Fibroblast of mammary gland (primary cell): ENCODE measurements around the gene CSMD2.

Source experiments
- DNase-seq: peaks from one replicate; pipeline ENCODE4 v3.0.0-alpha.2; 2010; ENCODE audit warnings: low read depth
- H3K4me3 ChIP-seq: 2 replicates; pipeline ENCODE4 v1.5.1; 2011; ENCODE audit warnings: low read depth, mild to moderate bottlenecking, low read length, moderate library complexity; ENCODE audit not compliant: control insufficient read depth
- TF ChIP-seq, protein P1 (sequence below): conservative IDR thresholded peaks from 2 replicates; pipeline ENCODE4 v1.5.1; 2011; ENCODE audit warnings: low read depth, low read length, inconsistent platforms; ENCODE audit not compliant: control insufficient read depth, insufficient read depth

CSMD2 gene

DNA sequence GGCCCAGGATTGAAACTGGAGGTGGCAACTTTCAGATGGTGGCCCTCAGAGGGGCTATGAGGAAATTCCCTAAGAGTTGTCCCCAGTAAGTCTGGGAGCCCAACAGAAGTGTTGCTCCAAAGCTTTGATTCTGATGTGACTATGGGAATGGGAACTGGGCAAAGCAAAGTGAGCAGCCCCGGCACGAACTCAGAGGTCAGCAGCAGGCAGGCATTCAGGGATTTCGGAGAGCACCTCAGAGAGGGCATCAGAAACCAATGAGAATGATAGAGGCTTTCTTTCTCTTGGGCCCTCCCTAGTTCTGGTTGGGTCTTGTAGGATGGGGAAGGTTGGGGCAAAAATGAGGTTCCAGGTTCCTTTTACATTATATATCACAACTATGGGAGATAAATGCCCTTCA, 422.4 kb downstream of the CSMD2 start:
- H3K4me3 ChIP-seq: no peak overlapping the region
- TF ChIP-seq, protein P1, sequence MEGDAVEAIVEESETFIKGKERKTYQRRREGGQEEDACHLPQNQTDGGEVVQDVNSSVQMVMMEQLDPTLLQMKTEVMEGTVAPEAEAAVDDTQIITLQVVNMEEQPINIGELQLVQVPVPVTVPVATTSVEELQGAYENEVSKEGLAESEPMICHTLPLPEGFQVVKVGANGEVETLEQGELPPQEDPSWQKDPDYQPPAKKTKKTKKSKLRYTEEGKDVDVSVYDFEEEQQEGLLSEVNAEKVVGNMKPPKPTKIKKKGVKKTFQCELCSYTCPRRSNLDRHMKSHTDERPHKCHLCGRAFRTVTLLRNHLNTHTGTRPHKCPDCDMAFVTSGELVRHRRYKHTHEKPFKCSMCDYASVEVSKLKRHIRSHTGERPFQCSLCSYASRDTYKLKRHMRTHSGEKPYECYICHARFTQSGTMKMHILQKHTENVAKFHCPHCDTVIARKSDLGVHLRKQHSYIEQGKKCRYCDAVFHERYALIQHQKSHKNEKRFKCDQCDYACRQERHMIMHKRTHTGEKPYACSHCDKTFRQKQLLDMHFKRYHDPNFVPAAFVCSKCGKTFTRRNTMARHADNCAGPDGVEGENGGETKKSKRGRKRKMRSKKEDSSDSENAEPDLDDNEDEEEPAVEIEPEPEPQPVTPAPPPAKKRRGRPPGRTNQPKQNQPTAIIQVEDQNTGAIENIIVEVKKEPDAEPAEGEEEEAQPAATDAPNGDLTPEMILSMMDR: no peak
- no peak for DNase-seq

DNA sequence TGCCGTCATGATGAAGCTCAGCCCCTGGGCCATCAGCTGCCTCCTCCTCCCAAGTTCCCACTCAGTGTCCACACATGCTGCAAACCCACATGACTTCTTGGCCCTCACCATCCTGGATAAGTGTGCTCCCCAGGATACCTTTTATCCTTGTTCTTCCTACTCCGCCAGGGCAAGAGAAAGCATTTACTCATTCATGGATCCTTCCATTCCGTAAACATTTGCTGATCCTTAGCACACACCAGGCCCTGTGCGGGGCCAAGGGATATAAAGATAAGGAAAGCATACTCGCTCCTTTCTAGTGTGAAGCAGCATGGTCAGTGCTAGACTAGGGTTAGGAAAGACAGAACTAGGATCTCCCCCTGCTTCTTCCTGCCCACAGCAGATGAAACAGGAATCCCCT, 423.3 kb downstream of the CSMD2 start:
- no peak overlapping the region for H3K4me3 ChIP-seq
- TF ChIP-seq, protein P1: no peak
- no peak for DNase-seq

DNA sequence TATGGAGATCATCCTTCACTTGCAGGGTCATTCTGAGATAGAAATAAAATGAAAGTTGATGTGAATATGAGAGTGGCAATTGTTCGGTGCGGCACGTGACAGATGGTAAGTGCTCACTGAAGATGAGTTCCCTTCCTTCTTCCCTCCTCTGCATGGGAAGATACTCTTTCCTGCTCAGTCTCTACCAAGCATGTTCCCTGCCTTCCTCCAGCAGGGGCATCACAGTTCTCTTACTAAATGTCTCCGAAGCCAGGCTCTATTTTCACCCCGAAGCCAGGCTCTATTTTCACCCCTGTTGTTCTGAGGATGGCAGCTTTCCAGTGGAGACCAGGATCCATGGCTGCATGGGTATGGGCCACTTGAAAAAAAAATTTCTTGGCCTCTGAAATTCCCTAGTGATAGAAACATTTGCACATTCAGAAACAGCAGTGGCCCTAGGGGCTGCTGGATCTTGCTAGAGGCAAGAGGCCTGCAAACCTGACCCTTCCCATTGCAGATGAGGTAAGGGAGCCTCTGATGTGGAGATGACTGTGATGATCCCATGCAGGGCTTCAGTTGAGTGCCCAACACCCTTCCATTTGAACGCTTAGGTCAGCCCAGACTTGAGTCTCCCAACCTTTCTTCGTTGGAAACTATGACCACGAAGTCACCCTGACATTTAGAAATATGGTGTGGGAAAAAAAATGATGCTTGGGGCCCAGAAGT, 424.8 kb downstream of the CSMD2 start:
- DNase-seq: no peak
- H3K4me3 ChIP-seq: no peak overlapping the region
- TF ChIP-seq, protein P1: no peak

- H3K4me3 ChIP-seq: no peak overlapping the region
- TF ChIP-seq, protein P1: no peak
- DNase-seq: no peak
Observed at GRCh38 chr1:33738976-33739375, 426.1 kb downstream of the CSMD2 start.

- H3K4me3 ChIP-seq: no peak overlapping the region
- DNase-seq: no peak
- TF ChIP-seq, protein P1: no peak
Observed at GRCh38 chr1:33738536-33738935, 426.5 kb downstream of the CSMD2 start.

GRCh38 chr1:33736496-33736895, 428.5 kb downstream of the CSMD2 start:
- no peak overlapping the region for H3K4me3 ChIP-seq
- no peak for DNase-seq
- TF ChIP-seq, protein P1: no peak
